Skeletal muscle tissue (tissue), 4 donors: ENCODE data around the gene PRKACA. TPM values are rescaled to one million over a fixed set of nuclear protein-coding genes. Genes with fewer than 3 reads are reported as not detected.
"Not testable (repeated sequence)": the region's sequence is repeated elsewhere in the genome, so short reads cannot be mapped to it uniquely, and the experiment has no call there.

Experiments used
- H3K27ac ChIP-seq: one replicate; pipeline ENCODE4 v1.7.0; 2013; ENCODE audit warnings: mild to moderate bottlenecking, low read depth, low read length, inconsistent platforms
- H3K27me3 ChIP-seq, 3 donors: one replicate each; pipeline ENCODE4 v1.7.0; 2013; ENCODE audit warnings: low read length in 3 of 3; ENCODE audit not compliant: control insufficient read depth in 3 of 3, insufficient read depth in 3 of 3
- H3K36me3 ChIP-seq, 3 donors: one replicate each; pipeline ENCODE4 v1.7.0; 2013; ENCODE audit warnings: low read length in 3 of 3; ENCODE audit not compliant: control insufficient read depth in 3 of 3, insufficient read depth in 3 of 3
- H3K4me1 ChIP-seq, 3 donors: one replicate each; pipeline ENCODE4 v1.7.0; 2013; ENCODE audit warnings: low read length in 3 of 3, mild to moderate bottlenecking in 3 of 3; ENCODE audit not compliant: control insufficient read depth in 3 of 3, insufficient read depth in 3 of 3
- H3K4me3 ChIP-seq, 3 donors: one replicate each; pipeline ENCODE4 v1.7.0; 2013; ENCODE audit warnings: low read length in 3 of 3
- H3K9ac ChIP-seq, 3 donors: one replicate each; pipeline ENCODE4 v1.7.0; 2013; ENCODE audit warnings: low read length in 3 of 3, mild to moderate bottlenecking in 3 of 3, moderate library complexity in 2 of 3, low read depth in 1 of 3
- H3K9me3 ChIP-seq, 3 donors: one replicate each; pipeline ENCODE4 v1.7.0; 2013; ENCODE audit warnings: low read length in 3 of 3; ENCODE audit not compliant: control insufficient read depth in 3 of 3
- total RNA-seq: library from RNA; depleted of rRNA; stranded (reverse); fragments of >200 nt; gene quantifications from one replicate; pipeline ENCODE4 v1.2.3, GENCODE V29; 2014
- donor health status: Osteomylitis.

The PRKACA gene
- total RNA-seq, 1 donor from 2014 or later: 137 TPM

DNA sequence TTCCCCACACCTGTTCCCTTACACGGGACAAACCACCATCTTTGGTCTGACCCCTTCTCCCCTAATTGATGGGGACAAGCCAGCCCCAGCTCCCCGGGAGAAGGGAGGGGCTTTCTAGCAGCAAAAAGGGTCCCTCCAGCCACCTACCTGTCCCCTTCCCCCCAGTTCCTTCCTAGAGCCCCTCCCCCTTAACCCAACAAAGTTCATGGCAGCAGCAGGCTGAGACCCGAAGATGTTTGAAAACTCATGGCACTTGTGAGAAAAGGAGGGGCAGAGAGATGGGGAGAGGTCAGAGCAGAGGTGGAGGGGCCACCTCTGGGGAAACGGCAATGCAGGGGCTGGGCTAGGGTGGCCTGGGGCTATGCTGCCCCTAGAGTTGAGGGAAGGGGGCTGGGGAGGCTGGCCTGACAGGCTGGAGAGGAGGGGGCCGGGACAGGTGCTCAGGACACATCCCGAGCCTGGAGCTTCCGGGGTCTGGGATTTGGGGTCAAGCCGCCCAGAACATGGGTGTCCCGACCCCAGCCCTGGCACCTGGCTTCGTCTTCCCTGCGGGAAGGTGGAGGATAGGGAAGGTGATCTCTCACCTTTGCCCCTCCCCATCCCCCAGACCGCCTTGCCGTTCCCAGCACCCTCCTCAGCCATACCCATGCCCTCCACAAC is 31.3 kb upstream of the PRKACA start:
- H3K27me3 ChIP-seq: no peaks in the 10 kb centered on the region
- peaks cover 19 to 24% (median 23%) of the 10 kb centered on the region in 3 donors for H3K4me1 ChIP-seq
- H3K4me3 ChIP-seq: no peak overlapping the region
- peak overlapping the region; percentile 60 for H3K27ac ChIP-seq
- H3K9me3 ChIP-seq: no peaks in the 10 kb centered on the region
- peak overlapping the region in 2 of 3 donors; percentile 45 to 54 for H3K9ac ChIP-seq
- peaks cover 0 to 7% (median 0%) of the 10 kb centered on the region in 3 donors for H3K36me3 ChIP-seq

DNA sequence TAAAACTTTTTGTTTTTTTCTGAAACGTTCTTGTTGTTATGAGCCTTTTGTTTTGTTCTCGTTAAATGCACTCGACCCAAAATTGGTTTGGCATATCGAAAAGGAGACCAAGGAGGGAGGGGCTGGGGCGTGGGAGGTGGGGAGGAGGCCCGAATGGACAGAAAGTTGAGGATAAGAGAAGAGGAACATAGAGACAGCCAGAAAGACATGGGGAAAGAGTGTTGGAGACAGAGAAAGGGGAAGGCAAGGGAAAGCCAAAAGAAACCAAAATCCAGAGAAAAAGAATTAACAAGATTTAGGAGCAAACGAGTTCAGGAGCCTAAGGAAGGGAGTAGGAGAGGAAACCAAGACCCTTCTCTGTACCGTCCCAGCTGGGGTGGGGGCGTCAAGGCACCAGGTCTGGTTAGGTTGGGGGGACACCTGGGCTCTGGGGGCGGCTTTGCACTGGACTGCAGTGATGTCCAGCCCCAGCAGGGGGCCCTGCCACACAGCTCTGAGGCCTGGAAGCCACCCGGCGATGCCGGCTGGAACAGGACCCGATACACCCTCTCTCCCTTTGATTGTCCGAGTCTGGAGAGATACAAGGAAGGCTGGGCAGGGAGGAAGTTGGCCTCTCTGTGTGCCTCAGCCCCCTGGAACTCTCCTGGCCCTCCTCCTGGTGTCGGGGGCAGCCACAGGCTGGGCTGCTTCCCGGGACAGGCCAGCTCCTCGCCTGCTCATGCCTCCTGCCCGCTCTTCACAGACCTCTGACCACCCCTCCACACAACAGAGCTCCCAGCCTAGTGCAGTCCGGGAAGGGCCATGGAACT is 30.4 kb upstream of the PRKACA start:
- Histone ChIP-seq H3K9me3 (no peaks in the 10 kb centered on the region), H3K36me3 (peaks cover 0 to 7% (median 0%) of the 10 kb centered on the region in 3 donors), H3K9ac (peak overlapping the region in 1 of 3 donors; percentile 60), H3K27ac (peak overlapping the region; percentile 60), H3K4me1 (peaks cover 19 to 24% (median 23%) of the 10 kb centered on the region in 3 donors), H3K4me3 (peak overlapping the region in 1 of 3 donors; percentile 41), H3K27me3 (no peaks in the 10 kb centered on the region)

DNA sequence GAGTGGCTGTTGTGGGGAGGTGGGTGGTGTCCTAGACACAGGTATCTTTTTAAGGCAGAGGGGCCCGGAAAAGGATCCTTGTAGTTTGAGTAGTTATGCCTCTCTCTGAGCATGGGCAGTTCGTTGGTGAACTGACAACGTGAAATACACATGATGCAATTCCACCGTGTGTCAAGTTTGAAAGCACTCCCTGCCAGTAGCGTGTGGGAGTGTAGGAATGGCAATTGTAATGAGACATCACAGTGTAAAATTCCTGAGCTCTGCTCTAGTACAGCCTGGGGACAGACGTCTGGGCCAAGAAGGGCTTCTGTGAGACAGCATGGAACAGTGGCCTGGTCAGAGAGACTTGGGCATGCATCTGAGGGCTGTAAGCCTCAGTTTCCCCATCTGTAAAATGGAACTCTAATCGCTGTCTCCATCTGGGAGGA is 29.2 kb upstream of the PRKACA start:
- Histone ChIP-seq H3K4me1 (peaks cover 19 to 24% (median 23%) of the 10 kb centered on the region in 3 donors), H3K27me3 (no peaks in the 10 kb centered on the region), H3K27ac (no peak overlapping the region), H3K4me3 (no peak overlapping the region), H3K36me3 (peaks cover 0 to under 1% (median 0%) of the 10 kb centered on the region in 3 donors), H3K9ac (no peak overlapping the region), H3K9me3 (no peaks in the 10 kb centered on the region)

DNA sequence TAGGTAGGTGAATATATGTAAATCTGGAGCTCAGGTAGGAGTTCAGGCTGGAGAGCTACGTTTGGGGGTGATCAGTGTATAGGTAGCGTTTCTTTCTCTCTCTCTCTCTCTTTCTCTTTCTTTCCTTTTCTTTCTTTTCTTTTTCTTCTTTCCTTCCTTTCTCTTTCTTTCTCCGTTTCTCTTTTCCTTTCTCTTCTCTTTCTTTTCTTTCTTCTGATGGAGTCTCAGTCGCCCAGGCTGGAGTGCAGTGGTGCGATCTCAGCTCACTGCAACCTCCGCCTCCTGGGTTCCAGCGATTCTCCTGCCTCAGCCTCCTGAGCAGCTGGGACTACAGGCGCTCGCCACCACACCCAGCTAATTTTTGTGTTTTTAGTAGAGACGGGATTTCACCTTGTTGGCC is 28.6 kb upstream of the PRKACA start:
- not testable (repeated sequence) for H3K27ac ChIP-seq, H3K36me3 ChIP-seq, H3K9ac ChIP-seq, H3K27me3 ChIP-seq, H3K9me3 ChIP-seq, H3K4me3 ChIP-seq
- peaks cover 19 to 24% (median 23%) of the 10 kb centered on the region in 3 donors for H3K4me1 ChIP-seq

DNA sequence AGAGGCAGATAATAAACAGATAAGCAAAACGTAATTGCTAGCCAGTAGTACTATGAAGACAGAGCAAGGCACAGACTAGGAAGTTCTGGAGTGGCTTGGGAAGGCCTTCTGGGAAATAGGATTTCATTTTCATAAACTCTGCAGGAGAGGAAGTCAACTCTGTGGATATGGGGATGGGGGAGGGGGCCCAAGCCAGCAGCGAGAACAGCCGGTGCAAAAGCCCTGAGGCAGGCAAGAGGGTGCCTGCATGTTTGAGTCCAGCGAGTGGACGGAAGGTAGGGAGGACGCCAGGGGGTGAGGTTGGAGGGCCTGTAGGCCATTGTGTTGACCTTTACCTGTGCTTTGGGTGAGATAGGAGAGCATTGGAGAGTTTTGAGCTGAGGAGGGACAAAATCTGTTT is 27.8 kb upstream of the PRKACA start:
- Histone ChIP-seq H3K27ac (no peak overlapping the region), H3K36me3 (no peaks in the 10 kb centered on the region), H3K9me3 (no peaks in the 10 kb centered on the region), H3K4me3 (no peak overlapping the region), H3K9ac (no peak overlapping the region), H3K4me1 (peaks cover 18 to 23% (median 21%) of the 10 kb centered on the region in 3 donors), H3K27me3 (no peaks in the 10 kb centered on the region)

DNA sequence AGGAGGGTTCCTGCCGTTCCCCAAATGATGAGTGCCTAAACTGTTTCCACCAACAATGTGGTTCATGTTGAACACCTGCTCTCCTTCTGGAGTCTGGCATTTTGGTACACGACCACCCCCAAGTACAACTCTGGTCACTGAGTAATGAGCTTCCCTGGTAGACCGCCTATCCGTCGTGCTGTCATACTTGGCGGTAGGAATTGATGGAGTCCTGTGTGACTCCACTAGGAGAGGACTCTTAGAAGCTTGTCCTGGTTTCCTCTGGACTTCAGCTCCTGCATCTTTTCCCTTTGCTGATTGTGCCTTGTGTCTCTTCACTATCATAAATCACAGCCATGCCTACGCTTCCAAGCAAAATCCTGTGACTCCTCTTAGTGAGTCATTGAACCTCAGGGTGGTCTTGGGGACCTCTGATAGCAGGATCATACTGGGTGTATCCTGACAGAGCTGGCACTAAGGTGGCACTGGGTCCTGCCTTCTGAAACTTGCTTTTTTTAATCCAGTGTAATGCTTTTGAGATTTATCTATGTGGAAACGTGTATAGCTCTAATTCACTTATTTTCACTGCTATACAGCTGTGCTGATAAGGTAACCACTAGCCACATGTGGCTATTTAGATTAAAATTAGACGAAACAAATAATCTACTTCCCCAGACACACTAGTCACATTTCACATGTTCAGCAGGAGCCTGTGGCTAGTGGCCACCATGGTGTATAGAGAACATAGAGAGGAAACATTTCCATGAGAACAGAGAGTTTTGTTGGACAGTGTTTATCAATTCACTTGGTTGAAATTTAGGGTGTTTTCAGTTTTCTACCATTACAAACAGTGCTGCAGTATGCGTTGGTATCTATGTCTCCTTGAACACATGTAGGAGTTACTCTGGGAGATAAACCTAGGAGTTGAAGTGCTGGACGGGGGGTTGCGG is 25.0 kb upstream of the PRKACA start:
- Histone ChIP-seq H3K9me3 (no peaks in the 10 kb centered on the region), H3K4me3 (no peak overlapping the region), H3K9ac (no peak overlapping the region), H3K4me1 (peaks cover 15 to 21% (median 20%) of the 10 kb centered on the region in 3 donors), H3K27me3 (no peaks in the 10 kb centered on the region), H3K27ac (no peak overlapping the region), H3K36me3 (no peaks in the 10 kb centered on the region)

DNA sequence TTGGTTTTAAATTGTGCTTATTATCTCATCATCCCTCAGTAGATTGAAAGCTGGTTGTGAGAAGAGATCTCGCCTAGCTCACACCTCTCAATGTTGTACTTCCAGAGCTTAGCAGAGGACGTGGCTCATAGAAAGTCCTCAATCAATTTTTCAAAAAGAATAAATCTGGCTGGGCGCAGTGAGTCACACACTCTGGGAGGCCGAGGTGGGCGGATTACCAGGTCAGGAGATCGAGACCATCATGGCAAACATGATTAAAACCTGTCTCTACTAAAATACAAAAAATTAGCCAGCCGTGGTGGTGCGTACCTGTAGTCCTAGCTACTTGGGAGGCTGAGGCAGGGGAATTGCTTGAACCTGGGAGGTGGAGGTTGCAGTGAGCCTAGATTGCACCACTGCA is 23.5 kb upstream of the PRKACA start:
- no peaks in the 10 kb centered on the region for H3K9me3 ChIP-seq
- H3K9ac ChIP-seq: no peak overlapping the region
- peaks cover 15 to 27% (median 23%) of the 10 kb centered on the region in 3 donors for H3K4me1 ChIP-seq
- H3K36me3 ChIP-seq: no peaks in the 10 kb centered on the region
- no peak overlapping the region for H3K27ac ChIP-seq
- H3K4me3 ChIP-seq: no peak overlapping the region
- H3K27me3 ChIP-seq: no peaks in the 10 kb centered on the region

DNA sequence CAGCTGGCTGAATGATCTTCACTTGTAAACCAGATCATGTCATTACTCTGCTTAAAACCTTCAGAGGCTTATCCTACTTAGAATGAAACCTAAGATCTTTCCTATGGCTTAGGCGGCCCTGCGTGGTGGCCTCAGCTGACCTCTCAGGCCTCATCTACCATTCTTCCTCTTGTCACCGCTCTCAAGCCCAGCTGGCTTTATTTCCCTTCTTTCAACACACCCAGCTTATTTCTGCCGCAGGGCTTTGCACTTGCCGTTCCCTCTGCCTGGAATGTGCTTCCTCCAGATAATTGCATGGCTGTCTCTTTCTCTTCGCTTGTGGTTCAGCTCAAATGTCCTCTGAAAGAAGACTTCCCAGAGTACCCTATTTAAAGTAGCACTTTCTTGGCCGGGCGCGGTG is 22.4 kb upstream of the PRKACA start:
- no peak overlapping the region for H3K4me3 ChIP-seq
- peak overlapping the region; percentile 9 for H3K27ac ChIP-seq
- peaks cover 15 to 35% (median 32%) of the 10 kb centered on the region in 3 donors for H3K4me1 ChIP-seq
- no peaks in the 10 kb centered on the region for H3K9me3 ChIP-seq
- H3K36me3 ChIP-seq: no peaks in the 10 kb centered on the region
- H3K27me3 ChIP-seq: no peaks in the 10 kb centered on the region
- peak overlapping the region in 2 of 3 donors; percentile 3 to 47 for H3K9ac ChIP-seq

DNA sequence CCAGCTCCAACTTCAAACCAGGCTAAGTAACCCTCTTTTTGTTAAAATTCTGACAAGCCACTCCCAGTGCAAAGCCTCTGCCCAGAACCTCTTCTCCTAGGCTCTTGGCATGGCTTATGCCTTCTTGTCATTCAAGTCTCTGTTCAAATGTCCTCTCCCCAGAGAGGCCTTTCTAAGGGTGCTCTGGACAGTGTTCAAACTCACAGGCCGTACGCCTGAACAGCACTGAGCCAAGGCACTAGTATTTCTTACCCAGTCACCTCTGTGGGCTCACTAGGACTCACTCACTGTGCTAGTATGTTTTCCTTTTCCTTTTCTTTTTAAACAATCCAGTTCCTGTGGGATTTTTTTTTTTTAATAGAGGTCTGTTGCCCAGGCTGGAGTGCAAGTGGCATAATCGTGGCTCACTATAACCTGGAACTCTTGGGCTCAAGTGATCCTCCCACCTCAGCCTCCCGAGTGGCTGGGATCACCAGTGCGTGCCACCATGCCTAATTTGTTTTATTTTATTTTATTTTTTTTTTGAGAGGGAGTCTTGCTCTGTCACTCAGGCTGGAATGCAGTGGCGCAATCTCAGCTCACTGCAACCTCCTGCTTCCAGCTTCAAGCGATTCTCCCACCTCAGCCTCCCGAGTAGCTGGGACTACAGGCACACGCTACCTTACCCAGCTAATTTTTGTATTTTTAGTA is 21.2 kb upstream of the PRKACA start:
- Histone ChIP-seq H3K27me3 (no peaks in the 10 kb centered on the region), H3K9ac (peak overlapping the region in 2 of 3 donors; percentile 20 to 33), H3K9me3 (no peaks in the 10 kb centered on the region), H3K36me3 (no peaks in the 10 kb centered on the region), H3K4me1 (peaks cover 15 to 39% (median 35%) of the 10 kb centered on the region in 3 donors), H3K4me3 (no peak overlapping the region), H3K27ac (peak overlapping the region; percentile 13)
